ENCODE results near the gene OPTN. TPM values are rescaled to one million over a fixed set of nuclear protein-coding genes. Genes with fewer than 3 reads are reported as not detected.
A peak's percentile ranks its signal among the peaks of the same experiment; 100 is the strongest.
"Not testable (repeated sequence)": the region's sequence is repeated elsewhere in the genome, so short reads cannot be mapped to it uniquely, and the experiment has no call there.

Gene OPTN
- total RNA-seq, 1 donor from 2014 or later: 33.3 TPM

GRCh38 chr10:13074563-13075451, 25.2 kb upstream of the OPTN start:
- Mint-ChIP-seq H3K4me3 (no peak overlapping the region), H3K9me3 (peaks cover 15% of the 10 kb centered on the region), H3K27me3 (ENCODE audit: low read depth) (no peaks in the 10 kb centered on the region), H3K4me1 (peaks cover 9% of the 10 kb centered on the region), H3K36me3 (peaks cover 4% of the 10 kb centered on the region), H3K27ac (no peak overlapping the region)
- peak; percentile 80 for TF ChIP-seq CTCF (IDR thresholded peaks at IDR 0.05; ENCODE audit: unreplicated experiment)
- peak; percentile 53 to 81 for DNase-seq (ENCODE audit: low spot score in 2 of 2, unreplicated experiment in 2 of 2)

- Mint-ChIP-seq H3K9me3 (peaks cover 33% of the 10 kb centered on the region), H3K4me3 (no peak overlapping the region), H3K4me1 (peaks cover 9% of the 10 kb centered on the region), H3K27ac (no peak overlapping the region), H3K36me3 (peaks cover 13% of the 10 kb centered on the region), H3K27me3 (ENCODE audit: low read depth) (no peaks in the 10 kb centered on the region)
- no peak for TF ChIP-seq CTCF (IDR thresholded peaks at IDR 0.05; ENCODE audit: unreplicated experiment)
- DNase-seq (ENCODE audit: low spot score in 2 of 2, unreplicated experiment in 2 of 2): no peak
Measured at GRCh38 chr10:13078912-13079775, 20.8 kb upstream of the OPTN start.

- Mint-ChIP-seq H3K9me3 (peaks cover 37% of the 10 kb centered on the region), H3K36me3 (peaks cover 15% of the 10 kb centered on the region), H3K27me3 (ENCODE audit: low read depth) (no peaks in the 10 kb centered on the region), H3K4me1 (peaks cover 9% of the 10 kb centered on the region), H3K4me3 (no peak overlapping the region), H3K27ac (no peak overlapping the region)
- no peak for DNase-seq (ENCODE audit: low spot score in 2 of 2, unreplicated experiment in 2 of 2)
- no peak for TF ChIP-seq CTCF (IDR thresholded peaks at IDR 0.05; ENCODE audit: unreplicated experiment)
Measured at GRCh38 chr10:13079776-13080050, 20.2 kb upstream of the OPTN start.

GRCh38 chr10:13080643-13081042, 19.3 kb upstream of the OPTN start:
- Mint-ChIP-seq H3K27me3 (ENCODE audit: low read depth) (no peaks in the 10 kb centered on the region), H3K4me1 (peaks cover 9% of the 10 kb centered on the region), H3K27ac (no peak overlapping the region), H3K4me3 (no peak overlapping the region), H3K9me3 (peaks cover 44% of the 10 kb centered on the region), H3K36me3 (peaks cover 15% of the 10 kb centered on the region)
- no peak for DNase-seq (ENCODE audit: low spot score in 2 of 2, unreplicated experiment in 2 of 2)
- TF ChIP-seq CTCF (IDR thresholded peaks at IDR 0.05; ENCODE audit: unreplicated experiment): no peak

GRCh38 chr10:13083700-13084099, 16.3 kb upstream of the OPTN start:
- not testable (repeated sequence) for H3K27ac Mint-ChIP-seq; H3K27me3 Mint-ChIP-seq (ENCODE audit: low read depth); H3K4me3 Mint-ChIP-seq; DNase-seq (ENCODE audit: low spot score in 2 of 2, unreplicated experiment in 2 of 2); H3K4me1 Mint-ChIP-seq
- peaks cover 44% of the 10 kb centered on the region for H3K9me3 Mint-ChIP-seq
- H3K36me3 Mint-ChIP-seq: peaks cover 15% of the 10 kb centered on the region

- TF ChIP-seq CTCF (IDR thresholded peaks at IDR 0.05; ENCODE audit: unreplicated experiment): no peak
- no peak overlapping the region for H3K27ac Mint-ChIP-seq
- DNase-seq (ENCODE audit: low spot score in 2 of 2, unreplicated experiment in 2 of 2): no peak
- no peak overlapping the region for H3K4me3 Mint-ChIP-seq
- H3K4me1 Mint-ChIP-seq: no peaks in the 10 kb centered on the region
- H3K9me3 Mint-ChIP-seq: peaks cover 26% of the 10 kb centered on the region
- H3K36me3 Mint-ChIP-seq: peaks cover 9% of the 10 kb centered on the region
- peaks cover 2% of the 10 kb centered on the region for H3K27me3 Mint-ChIP-seq (ENCODE audit: low read depth)
Measured at GRCh38 chr10:13086056-13086455, 13.9 kb upstream of the OPTN start.

All from mesothelial cell of epicardium (in vitro differentiated cells).